HG03066 (cell line): ENCODE measurements around the gene CELA1.
A peak's percentile ranks its signal among the peaks of the same experiment; 100 is the strongest.

Experiments
- ATAC-seq: cut with Tn5 transposase; IDR thresholded peaks from one replicate; pipeline ENCODE4 v1.9.1; 2021; ENCODE audit warnings: low read depth; ENCODE audit not compliant: unreplicated experiment

Gene CELA1

DNA sequence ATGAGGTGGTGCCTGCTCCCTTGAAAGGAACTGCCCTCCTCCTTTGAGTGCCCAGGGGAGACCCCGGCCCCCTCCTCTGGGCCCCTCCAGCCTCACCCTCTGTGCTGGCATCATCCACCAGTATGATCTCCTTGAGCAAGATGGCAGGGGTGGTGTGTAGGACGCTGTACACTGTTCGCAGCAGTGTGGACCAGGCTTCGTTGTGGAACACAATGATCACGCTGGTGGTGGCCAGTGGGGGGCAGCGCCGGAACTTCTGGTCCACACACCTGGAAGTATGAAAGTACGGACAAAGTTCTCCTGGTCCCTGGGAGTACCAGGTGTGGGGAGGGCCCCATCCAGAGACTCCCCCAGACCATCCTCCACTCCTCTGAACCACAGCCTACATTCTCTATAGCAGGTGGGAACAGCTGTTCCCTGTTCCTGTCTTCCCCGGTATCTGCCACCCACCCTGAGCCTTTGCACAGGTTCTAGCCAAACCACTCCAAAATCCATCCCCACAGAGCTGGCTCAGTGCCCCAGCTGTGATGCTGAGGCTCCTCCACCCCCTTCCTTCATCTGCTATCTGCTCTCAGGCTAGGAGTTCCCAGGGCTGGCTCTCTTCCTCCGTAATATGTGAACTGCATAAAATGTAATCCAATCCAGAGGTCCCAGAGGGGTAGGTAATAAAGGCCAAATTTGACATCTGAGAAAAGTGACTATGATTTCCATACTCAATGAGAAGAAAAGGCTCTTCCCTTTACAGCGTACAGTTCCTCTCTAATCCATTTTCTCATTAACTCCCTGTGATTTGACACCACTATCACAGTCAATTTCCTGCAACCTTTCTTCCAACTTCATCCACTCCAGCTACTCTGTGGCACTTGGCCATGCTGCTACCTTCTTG is 30.9 kb upstream of the CELA1 start:
- ATAC-seq, result no peak

DNA sequence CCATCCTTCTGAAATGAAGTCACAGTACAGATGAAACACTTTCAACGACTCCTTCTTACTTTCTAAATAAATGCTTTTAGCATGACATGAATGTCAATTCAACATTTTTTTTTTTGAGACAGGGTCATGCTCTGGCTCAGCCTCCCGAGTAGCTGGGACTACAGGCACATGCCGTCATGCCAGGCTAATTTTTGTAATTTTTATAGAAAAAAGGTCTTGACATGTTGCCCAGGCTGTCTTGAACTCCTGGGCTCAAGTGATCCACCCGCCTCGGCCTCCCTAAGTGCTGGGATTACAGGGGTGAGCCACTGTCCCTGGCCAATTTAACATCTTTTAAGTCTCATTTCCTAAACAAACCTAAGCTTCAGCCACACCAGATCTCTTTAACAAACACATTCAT is 28.4 kb upstream of the CELA1 start:
- ATAC-seq, result no peak

DNA sequence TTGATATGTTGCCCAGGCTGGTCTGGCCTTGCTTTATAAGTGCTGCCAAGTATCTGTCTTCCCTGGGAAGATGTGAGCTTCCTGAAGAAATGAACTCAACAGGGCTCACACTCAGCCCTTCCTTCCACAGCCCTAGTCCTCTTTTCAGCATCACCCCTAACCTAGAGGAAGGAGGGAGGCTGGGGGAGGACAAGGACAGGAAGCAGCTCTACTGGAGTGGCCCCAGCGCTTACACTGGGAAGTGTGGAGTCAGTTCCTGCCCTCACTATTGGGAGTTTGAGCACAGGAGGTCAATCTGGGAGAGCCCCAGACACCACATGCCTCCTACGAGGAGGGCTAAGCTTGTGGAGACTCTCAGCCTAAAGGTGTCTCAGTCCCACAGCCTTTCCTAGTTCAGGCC is 27.9 kb upstream of the CELA1 start:
- no peak for ATAC-seq

DNA sequence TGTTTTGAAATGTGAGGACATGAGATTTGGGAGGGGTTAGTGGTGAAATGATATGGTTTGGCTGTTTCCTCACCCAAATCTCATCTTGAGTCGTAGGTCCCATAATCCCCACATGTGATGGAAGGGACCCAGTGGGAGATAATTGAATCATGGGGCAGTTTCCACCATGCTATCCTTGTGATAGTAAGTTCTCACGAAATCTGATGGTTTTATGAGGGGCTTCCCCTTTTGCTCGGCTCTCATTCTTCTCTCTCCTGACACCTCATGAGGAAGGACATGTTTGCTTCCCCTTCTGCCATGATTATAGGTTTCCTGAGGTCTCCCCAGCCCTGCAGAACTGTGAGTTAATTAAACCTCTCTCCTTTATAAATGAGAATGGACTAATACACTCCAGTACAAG is 26.7 kb upstream of the CELA1 start:
- ATAC-seq, result no peak

DNA sequence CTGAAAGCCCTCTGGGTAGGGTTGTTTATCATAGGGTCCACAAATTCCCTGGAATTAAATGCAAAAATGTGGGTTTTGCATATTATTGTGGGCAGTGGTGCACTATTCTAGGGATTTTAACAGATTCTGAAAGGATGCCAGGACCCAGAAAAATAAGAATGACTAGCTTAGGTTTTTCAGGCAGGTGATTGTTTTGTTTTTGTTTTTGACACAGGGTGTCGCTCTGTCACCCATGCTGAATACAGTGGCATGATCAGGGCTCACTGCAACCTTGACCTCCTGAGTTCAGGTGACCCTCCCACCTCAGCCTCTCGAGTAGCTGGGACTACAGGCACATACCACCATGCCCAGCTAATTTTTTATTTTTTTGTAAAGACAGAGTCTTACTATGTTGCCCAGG is 25.5 kb upstream of the CELA1 start:
- no peak for ATAC-seq

DNA sequence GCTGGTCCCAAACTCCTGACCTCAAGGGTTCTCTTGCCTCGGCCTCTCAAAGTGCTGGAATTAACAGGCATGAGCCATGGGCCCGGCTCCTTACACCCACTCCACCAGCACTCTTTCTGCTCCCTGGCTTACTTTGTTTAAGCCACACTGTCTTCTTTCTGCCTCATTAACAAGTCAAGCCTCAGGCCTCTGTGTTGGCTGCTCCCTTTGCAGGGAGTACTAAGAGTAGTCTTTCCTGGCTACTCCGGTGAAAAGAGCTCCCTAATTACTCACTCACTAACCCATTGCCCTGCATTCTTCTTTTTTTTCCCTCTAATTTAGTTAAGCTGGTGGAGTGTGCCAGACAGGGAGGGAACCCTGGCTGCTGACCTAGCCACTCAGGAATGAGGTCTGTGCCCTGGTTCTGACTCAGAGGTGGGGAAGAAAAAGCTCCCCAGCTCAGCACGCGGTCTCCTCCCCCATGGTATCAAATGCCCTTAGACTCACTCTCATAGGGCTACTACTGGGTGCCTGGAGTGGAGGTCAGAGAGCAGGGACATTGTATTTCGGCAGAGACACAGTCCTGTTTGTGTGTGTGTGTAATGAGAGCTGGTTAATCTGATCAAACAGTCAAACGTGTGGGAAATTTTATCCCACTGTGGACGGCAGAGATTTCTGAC is 24.9 kb upstream of the CELA1 start:
- ATAC-seq, result no peak

DNA sequence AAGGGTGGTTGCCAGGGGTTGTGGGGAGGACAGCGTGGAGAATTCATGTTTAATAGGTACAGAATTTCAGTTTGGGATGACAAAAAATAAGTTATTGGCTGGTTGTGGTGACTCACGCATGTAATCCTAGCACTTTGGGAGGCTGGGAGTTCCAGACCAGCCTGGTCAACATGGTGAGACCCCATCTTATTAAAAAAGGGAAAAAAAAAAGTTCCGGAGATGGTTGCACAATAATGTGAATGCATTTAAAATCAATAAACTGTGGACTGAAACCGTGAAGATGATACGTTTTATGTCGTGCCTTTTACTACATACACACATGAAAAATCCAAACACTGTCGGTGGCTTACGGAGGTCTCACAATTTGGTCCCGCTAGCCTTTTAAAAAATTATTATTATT is 24.2 kb upstream of the CELA1 start:
- ATAC-seq, result no peak

DNA sequence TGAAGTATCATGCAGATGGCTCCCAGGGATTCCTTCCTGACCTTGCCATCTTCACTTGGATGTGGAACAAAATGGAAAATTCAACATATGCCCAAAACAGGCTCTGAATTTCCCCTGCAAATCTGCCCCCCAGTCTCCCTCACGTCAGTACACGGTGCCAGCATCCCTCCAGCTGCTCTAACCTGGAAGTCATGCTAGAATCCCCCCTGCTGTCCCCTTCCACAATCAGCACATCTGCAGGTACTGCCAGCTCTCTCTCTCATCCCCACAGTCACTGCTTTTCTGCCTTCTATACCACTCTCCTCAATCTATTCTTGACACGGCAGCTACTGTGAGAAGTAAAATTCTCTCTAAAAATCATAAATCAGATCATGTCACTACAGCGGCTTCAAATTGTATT is 23.1 kb upstream of the CELA1 start:
- ATAC-seq, result no peak

DNA sequence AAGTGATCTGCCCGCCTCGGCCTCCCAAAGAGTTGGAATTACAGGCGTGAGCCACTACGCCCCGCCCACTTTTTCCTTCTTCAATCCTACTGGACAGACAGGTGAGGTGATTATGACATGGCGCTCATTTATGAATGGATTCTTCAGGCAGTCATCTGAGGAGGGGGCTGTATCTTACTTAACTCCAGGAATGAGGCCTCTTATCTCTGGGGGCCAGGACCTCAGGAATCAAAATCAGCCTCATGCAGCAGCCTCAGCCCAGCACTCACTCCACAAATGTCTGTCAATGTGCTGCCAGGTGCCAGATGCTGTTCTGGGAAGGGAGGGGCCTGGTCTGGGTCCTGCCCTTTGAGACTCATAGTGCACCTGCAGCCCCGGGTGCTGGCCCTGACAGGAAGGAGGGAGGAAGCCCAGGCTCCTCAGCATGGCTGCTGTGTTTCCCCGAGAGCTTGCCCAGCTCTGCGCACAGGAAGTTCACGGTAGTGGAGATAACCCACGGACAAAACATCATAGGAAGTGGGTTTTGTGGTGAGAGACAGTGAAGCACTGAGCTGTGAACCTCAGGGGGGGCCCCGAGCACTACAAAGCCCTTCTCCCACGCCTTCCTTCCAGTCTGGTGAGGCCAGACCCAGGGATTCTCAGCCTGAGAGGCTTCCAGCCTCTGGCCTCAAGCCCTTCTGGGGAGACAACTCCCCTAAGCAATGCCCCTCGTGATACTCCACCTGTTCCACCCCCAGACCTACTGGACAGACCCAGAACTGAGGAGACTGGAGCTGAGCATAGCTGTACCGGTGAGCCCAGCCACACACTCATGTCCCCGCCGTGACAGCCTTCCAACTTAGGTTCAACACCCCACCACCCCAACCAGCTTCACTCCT is 22.4 kb upstream of the CELA1 start:
- ATAC-seq, result peak; percentile 97

DNA sequence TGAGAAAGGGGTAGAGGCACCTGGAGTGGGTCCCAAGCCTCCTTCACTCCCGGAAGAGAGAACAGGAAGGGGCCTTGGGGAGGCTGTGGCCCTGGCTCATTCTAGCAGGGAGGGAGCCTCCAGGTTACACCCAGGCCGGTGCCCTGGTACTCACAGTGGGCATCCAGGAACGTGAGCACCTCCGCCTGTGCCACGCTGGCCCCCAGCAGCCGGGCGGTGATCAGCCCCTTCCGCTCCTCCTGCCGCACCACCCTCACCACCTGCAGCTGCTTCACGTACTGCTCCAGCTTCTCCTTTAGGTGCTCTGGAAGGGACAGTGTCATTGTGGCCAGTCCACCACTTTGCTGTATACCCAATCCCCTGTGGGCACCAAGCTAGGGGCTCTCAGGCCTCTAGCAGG is 18.8 kb upstream of the CELA1 start:
- ATAC-seq, result no peak

DNA sequence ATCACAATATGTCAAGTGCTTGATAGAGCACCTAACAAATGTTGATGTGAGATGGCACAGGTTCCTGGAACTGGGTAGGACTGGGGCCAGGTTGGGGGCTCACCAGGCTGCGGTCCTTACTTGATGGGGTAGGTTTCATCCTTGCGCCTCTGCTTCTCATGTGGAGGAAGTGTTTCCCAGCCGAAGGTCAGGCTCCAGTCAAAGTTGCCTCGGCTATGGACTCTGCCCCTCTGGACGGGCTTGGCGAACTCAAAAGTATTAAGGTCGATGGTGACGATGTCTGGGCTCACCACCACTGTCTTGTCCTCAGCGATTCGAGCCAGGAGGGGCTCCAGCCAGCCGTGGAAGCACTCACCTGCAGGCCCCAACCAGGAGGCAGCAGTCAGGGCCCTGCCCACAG is 17.5 kb upstream of the CELA1 start:
- no peak for ATAC-seq

DNA sequence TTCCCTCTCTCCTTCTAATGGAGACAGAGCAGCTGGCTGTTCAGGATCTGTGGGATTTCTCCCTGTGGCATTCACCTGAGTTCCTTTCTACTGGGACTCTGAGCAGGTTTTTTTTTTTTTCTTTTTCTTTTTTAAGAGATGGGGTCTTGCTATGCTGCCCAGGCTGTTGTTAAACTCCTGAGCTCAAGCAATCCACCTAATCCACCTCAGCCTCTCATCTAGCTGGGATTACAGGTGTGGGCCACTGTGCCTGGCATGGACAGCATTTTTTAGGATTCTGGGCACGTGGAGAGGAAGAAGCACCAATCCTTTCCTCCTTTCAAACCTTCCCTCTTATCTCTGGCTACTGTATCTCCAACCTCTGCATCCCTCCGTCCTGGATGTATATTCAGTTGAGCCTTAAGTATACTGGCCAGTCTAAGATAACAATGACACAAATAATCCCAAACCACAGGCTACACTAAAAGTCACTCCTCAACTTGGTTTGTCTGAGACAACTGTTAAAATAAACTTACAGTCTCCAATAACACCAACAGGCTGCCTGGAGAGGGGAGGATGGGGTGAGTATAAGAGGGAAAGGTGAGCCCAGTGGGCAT is 16.4 kb upstream of the CELA1 start:
- no peak for ATAC-seq

DNA sequence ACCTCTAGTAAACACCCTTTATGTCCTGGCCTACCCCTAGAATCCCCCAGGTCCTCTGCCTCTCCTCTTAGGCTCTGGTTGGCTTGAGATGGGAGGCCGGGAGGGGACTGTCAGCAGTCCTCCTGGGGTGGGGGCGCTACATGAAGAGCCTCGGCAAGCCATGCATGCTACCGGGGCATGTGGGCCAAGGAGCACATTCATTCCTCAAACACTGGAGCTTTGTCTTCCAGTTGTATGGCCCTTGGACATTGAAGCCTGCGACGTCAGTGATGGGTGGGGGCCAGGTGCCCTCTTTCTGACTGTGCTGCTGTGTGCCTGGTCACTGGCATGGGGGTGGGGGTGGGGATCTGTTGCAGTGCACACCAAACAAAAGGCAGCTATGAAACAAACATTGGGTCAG is 15.8 kb upstream of the CELA1 start:
- no peak for ATAC-seq

DNA sequence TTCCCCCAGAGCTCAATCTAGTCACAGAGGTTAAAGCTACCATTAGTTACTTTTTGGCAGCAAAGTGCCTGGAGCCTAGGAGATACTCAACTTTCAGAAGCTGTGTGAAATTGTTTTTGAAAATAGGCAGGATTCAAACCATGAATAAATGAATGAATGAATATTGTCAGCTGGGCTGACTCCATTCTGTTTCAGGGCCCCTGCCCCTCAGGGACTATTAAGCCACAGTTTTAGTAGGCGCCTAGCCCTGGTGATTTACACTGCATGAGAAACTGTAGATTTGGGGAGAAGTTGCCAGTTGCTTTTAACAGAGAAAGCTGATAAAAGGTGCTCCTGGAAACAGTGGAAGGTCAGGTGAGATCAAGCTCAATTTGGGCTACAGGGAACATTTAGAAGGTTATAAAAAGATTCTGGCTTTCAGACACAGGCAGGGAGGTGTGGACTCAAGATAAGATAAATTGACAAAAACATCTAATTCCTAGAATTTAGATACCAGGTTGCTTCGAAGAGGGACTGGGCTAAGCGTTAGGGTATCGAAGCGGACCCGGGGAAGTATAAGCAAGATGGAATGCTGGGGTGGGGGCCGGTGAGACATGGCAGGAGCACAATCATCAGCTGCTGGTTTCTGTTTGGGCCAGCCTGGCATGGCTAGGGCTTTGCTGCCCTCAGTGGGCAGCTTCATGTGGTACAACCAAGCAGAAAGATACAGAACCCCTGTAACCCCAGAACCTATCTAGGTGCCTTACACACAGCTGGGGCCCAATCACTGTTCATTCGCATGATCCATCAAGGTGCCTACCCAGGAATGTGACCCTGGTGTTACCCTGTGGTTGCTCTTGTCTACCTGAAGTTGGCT is 14.9 kb upstream of the CELA1 start:
- no peak for ATAC-seq

DNA sequence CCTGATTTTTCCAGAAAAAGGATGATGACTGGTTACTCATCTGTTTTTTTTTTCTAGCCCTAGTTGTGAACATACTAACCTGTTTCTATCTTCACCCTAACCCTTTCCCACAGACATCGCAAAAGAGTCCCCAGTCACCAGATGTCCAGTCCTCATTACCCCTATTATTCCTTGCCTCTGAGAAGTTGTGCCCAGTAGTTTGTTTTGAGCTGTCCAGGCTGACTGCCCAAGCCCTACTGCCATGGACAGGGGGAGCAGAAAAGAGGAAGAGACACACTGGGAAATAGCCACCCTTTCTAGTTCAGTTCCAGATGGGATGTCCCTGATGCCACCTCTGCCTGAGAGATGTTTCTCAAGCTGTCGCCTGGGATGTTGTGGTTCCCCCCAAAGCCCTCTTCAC is 13.8 kb upstream of the CELA1 start:
- ATAC-seq, result no peak

DNA sequence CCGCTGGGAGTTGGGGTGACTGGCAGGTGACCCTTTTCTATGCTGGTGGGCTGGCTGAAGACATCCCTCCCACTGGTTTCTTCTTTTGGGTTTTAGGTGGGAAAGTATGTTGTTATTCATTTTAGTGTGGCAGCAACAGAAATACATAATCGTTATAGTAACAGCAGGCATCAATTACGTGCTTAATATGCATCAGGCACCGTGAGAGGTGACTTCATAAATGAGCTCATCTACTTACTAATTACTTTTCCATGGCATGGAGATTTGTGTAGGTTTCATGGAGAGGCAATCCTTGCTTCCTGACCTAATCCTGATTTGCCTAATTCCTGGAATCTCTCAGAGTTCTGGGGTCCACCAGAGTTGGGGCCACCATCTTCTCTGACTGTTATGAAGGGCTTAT is 13.4 kb upstream of the CELA1 start:
- ATAC-seq, result no peak

DNA sequence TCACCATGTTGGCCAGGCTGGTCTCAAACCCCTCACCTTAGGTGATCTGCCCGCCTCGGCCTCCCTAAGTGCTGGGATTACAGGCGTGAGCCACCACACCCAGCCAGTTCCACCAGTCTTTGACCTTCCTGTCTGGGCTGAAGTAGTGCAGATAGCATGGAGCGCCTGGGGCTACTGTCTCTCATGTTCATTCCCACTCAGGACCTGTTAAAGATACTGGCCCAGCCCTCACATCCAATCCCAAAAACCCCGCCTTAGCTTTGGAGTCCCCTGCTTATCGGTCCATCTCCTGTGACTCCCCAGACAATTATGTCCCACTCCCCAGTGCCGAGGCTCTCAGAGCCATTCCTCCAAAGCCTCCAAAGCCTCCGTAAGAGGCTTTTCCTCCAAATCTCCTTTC is 12.0 kb upstream of the CELA1 start:
- ATAC-seq, result no peak

DNA sequence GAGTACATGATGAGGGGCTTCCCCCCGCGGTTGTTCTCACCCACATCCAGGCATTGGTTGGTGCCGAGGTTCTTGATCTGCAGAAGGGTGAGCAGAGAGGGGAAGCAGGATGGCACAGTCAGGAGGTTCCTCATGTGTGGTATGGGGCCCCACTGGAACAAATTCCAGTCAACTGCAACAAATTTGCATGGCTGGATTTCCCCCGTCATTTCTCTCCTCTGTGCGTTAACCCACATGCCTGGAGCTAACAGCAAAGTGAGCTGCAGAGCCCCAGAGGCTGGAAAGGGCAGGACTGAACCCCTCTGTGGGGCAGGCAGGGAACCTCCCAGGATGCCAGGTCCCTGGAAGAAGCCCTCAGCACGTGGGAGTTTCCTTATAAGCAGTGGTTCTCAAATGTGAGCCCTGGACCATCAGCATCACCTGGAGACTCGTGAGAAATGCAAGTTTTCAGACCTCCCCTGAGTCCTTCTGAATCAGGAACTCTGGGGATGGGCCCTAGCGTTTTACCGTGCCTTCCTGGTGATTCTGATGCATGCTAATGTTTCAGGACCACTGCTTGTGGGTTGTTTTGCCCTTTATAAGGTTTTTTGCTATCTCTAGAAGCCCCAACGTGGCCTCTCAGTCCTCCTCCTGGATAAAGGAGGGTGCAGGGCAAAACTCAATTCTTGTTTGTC is 11.0 kb upstream of the CELA1 start:
- peak; percentile 47 for ATAC-seq

DNA sequence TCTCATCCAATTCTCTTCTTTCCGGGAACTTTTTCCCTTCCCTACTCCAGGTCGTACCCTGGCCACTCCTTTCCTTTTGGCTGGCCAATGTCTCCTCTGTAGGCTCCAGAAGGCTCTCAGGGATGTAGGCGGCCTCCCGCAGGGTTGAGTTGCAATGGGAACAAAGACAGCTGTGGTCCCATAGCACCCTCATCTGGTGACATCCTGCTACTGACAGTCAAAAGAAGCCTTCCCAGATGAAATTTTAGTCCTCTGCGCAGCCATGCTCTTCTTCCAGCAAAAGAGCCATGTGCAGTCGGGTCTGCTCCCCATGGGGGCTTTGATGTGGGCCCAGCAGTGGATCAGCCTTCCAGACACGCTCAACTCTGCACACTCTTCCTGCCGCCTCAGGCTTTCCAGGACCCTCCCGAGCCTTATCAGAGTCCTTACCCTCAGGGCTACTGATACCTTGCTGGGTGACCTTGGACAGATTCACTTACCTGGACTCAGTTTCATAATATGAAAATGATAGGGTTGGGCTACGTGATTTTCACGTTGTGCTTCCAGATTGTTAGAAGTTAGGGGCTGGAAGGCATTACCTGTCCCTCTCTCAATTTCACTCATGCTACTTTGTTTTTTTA is 5.5 kb upstream of the CELA1 start:
- no peak for ATAC-seq
